ENCODE results near the gene FUBP3. TPM values are rescaled to one million over a fixed set of nuclear protein-coding genes. Genes with fewer than 3 reads are reported as not detected.

FUBP3 gene
- total RNA-seq, 1 donor from 2014 or later: 22.6 TPM

- intact Hi-C loops (cut with micrococcal nuclease): no loop called here
- Histone ChIP-seq H3K27ac (replicated peaks) (no peak overlapping the region), H3K36me3 (peaks cover 89% of the 10 kb centered on the region), H3K9me3 (replicated peaks) (no peaks in the 10 kb centered on the region), H3K4me1 (peaks cover 69% of the 10 kb centered on the region), H3K4me3 (no peak overlapping the region), H3K27me3 (ENCODE audit: low read depth) (no peaks in the 10 kb centered on the region)
- TF ChIP-seq CTCF (IDR thresholded peaks at IDR 0.05; ENCODE audit: borderline replicate concordance): no peak
- no peak for DNase-seq
Measured at GRCh38 chr9:130627896-130628792, 48.8 kb downstream of the FUBP3 start.

GRCh38 chr9:130629443-130630070 is 50.2 kb downstream of the FUBP3 start:
- peaks cover 69% of the 10 kb centered on the region for H3K4me1 ChIP-seq
- DNase-seq: no peak
- H3K9me3 ChIP-seq (replicated peaks): no peaks in the 10 kb centered on the region
- no peak for TF ChIP-seq CTCF (IDR thresholded peaks at IDR 0.05; ENCODE audit: borderline replicate concordance)
- no peak overlapping the region for H3K4me3 ChIP-seq
- H3K36me3 ChIP-seq: peaks cover 91% of the 10 kb centered on the region
- H3K27me3 ChIP-seq (ENCODE audit: low read depth): no peaks in the 10 kb centered on the region
- intact Hi-C loops (cut with micrococcal nuclease): no loop called here
- no peak overlapping the region for H3K27ac ChIP-seq (replicated peaks)

- Histone ChIP-seq H3K27me3 (ENCODE audit: low read depth) (no peaks in the 10 kb centered on the region), H3K27ac (replicated peaks) (no peak overlapping the region), H3K4me1 (peaks cover 69% of the 10 kb centered on the region), H3K4me3 (no peak overlapping the region), H3K36me3 (peaks cover 91% of the 10 kb centered on the region), H3K9me3 (replicated peaks) (no peaks in the 10 kb centered on the region)
- DNase-seq: no peak
- no peak for TF ChIP-seq CTCF (IDR thresholded peaks at IDR 0.05; ENCODE audit: borderline replicate concordance)
- intact Hi-C loops (cut with micrococcal nuclease): no loop called here
Measured at GRCh38 chr9:130630071-130630450, 50.7 kb downstream of the FUBP3 start.

- peak overlapping the region; percentile 71 for H3K27ac ChIP-seq (replicated peaks)
- DNase-seq: peak; percentile 77
Measured at GRCh38 chr9:130630506-130631330, 51.3 kb downstream of the FUBP3 start.

More at GRCh38 chr9:130630506-130631330, 51.3 kb downstream of the FUBP3 start:
- peaks cover 65% of the 10 kb centered on the region for H3K4me1 ChIP-seq
- no peaks in the 10 kb centered on the region for H3K27me3 ChIP-seq (ENCODE audit: low read depth)
- no peak overlapping the region for H3K4me3 ChIP-seq
- H3K36me3 ChIP-seq: peaks cover 91% of the 10 kb centered on the region
- no peak for TF ChIP-seq CTCF (IDR thresholded peaks at IDR 0.05; ENCODE audit: borderline replicate concordance)
- intact Hi-C loops (cut with micrococcal nuclease): no loop called here
- no peaks in the 10 kb centered on the region for H3K9me3 ChIP-seq (replicated peaks)
